NCI-H128 (cell line): Measurements from ENCODE around the gene NGEF.
"Not testable (repeated sequence)": the region's sequence is repeated elsewhere in the genome, so short reads cannot be mapped to it uniquely, and the experiment has no call there.

Source experiments
- DNase-seq: peaks from one replicate; lab custom pipeline; 2025; ENCODE audit not compliant: unreplicated experiment; lab: John Stamatoyannopoulos, UW

The NGEF gene

GRCh38 chr2:233023761-233024410 is 10.8 kb upstream of the NGEF start:
- DNase-seq: no peak

DNA sequence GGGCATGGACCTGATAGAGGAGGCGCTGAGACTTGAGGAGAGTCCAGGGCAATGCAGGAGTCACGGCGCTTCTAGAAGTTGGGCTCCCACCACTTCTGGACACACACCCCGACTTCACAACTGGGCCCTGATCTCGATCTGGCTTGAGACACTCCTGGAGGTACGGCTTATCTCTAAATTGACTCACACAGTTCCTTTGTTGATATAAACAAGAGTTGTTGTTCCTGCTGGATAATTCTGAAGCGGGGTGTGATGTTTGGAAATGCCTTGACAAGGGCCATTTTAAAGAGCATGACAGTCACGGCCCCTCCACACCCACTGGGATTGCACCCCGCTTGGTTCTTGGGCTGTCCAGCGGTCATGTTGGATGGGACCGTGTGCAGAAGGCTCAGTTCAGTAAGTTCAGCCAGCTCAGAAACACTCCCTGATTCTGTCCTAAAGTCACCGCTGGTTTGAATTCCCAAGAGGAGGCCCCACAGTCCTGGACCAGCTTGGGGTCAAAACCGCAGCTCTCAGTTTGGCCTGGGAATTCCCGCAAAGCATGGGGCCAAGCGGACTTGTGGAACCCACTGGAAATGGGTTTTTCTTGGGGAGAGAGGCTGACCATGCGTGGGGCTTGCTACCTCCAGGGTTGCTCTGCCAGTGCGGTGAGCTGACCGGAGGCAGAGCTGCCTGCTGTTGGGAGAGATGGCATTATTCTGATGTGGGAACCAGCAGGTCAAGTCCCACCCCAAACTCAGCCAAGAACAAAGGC is 10.1 kb upstream of the NGEF start:
- no peak for DNase-seq

GRCh38 chr2:233022561-233022960 is 9.5 kb upstream of the NGEF start:
- no peak for DNase-seq

GRCh38 chr2:233021771-233022170 is 8.7 kb upstream of the NGEF start:
- DNase-seq: no peak

- DNase-seq: no peak
Observed at GRCh38 chr2:233020454-233020853, 7.4 kb upstream of the NGEF start.

DNA sequence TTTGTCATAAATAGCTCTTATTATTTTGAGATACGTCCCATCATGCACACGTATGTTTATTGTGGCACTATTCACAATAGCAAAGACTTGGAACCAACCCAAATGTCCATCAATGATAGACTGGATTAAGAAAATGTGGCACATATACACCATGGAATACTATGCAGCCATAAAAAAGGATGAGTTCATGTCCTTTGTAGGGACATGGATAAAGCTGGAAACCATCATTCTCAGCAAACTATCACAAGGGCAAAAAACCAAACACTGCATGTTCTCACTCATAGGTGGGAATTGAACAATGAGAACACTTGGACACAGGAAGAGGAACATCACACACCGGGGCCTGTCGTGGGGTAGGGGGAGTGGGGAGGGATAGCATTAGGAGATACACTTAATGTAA is 6.6 kb upstream of the NGEF start:
- DNase-seq: not testable (repeated sequence)

GRCh38 chr2:233017947-233018346 is 4.9 kb upstream of the NGEF start:
- no peak for DNase-seq

- DNase-seq: no peak
Observed at GRCh38 chr2:233015019-233015645, 2.1 kb upstream of the NGEF start.

DNA sequence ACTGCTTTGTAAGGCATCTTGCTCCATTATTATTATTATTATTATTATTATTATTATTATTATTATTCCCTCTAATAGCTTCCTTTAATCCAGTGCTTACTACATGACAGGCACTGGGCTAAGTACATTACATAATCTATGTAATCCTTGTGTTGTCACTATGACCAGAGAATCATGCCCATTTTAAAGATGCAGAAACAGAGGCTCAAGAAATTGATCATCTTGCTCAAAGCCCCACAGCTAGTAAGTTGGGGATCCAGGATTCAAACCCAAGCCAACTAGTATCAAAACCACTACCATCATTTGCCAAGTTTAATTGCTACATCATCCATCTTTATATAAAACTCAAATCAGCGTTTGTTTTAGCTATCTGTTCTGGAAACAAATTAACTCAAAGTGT is 594 bp upstream of the NGEF start:
- no peak for DNase-seq

DNA sequence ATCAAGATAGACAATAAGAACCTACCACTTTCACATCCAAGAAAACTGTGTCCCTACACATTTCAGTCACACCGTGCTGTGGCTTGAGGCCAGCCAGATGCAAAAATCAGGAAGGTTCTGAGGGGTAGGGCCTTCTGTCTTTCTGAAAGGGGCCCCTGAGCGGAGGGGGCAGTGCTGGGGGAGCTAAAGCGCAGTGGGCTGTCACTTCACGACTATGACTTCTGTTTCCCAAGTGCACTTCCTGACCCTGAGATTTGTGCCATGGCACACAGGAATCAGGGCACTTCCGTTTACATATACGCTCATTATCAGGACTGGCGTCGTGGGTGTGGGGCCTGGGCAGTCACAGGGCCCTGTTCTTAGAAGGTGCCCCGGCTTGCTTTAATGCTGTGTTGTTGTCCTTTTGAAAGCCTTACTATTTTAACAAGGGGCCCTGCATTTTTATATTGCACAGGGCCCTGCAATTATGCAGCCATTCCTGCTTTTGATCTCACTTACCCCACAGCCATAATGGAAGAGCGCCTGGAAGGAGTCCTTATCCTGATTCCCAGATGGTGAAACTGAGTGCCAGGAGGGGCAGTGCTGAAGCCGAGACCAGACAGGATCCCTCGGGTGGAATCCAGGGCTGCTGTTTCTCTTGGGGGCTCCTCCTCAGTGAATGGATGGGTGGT is 620 bp downstream of the NGEF start:
- DNase-seq: no peak

DNA sequence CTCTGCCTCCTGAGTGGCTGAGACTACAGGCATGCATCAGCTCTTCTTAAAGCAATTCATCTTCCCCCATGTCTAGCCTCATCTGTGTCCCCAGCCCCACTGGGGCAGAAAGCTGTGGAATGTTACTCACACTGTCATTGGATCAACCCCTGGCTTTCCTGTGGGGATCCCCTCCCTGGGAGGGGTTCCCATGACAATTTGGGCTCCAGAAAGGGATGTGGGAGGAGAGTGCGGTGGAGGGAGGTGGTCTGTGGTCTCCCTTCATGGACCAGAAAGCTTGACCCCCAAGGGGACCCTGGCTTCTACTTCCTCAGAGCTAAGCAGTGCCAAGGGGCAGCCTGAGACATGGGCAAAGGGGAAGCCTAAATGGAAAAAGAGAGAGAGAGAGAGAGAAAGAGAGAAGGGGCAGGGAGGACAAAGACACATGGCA is 1.3 kb downstream of the NGEF start:
- DNase-seq: no peak

DNA sequence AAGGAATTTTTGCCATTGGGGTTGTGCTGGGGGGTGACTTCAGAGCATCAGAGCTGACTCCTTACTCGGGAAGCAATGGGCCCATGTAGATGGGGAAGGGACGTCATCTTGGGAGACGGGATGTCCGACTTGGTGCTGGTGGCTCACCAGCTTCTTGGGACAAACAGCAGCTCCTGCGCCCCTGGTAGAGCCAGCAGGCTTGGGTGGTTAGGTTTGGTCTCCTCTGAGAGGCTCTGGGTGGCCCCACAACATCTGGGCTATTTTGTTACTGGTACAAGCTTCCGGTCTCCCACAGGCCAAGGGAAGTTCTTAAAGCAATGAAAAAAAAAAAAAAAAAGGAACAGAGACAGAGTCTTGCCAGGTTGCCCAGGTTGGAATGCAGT is 1.8 kb downstream of the NGEF start:
- DNase-seq: no peak

DNA sequence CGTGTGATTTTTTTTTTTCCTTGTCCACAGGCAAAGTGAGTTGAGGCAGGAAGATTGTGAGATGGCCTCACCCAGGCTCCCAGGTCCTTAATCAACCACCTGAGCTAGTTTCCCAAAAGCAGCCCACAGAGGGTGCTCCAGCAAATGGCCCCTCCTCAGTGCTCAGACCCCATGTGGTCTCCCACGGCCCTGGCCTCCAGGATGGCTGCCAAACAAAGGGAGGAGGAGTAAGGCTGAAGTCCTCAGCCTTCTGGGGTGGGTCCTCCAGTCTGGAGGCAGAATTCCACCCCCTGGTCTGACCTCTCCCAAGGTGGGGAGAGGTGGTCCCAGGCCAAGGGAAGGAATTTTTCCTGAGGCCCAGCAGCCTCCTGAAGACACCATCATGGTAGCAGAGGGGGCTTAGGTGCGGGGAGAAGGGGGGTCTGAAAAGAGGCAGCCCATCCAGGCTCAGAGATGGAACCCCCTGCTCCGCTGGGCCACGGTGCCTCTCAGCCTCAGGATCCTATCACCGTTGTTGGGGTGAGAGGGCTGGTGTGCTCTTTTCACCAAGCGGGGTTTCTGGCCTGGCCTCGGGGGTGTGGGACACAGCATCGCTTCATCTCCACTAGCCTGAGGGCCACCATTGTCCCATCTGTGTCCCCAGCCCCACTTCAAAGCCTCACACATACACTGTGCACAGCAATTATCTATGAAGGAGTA is 2.3 kb downstream of the NGEF start:
- no peak for DNase-seq

DNA sequence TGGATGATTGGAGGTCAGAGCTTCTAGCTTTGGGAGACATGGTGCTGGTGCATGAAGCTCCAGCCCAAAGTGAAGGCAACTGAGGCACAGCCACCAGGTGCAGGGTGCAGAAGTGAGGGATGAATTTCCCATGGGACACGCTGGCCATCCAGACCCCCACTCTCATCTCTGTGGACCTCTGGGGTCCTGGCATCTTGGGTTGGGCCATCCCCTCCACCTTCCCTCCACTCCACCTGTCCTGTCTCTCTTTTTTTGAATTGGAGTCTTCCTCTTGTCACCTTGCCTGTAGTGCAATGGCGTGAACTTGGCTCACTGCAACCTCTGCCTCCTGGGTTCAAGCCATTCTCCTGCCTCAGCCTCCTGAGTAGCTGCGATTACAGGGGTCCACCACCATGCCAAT is 3.4 kb downstream of the NGEF start:
- DNase-seq: no peak

DNA sequence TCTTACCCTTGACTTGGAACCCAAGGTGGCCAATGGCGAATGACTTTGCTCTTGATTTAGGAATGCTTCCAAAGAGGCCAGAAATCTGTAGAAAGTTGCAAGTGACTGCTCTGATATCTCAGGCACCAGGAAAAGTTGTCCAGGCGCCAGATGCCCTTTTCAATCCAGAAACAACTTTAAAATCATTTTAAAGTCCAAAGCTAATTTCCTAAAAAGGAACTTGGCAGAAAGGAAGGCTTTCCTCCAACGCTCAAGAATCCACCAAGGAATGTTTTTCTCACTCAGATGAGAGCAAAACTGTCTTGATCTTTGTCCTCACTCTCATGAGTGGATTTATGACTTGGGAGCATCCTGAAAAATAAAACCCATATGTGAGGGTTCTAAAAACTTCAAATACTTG is 5.3 kb downstream of the NGEF start:
- DNase-seq: no peak

GRCh38 chr2:233007270-233007669 is 5.8 kb downstream of the NGEF start:
- DNase-seq: no peak

GRCh38 chr2:233006648-233007047 is 6.4 kb downstream of the NGEF start:
- DNase-seq: no peak

DNA sequence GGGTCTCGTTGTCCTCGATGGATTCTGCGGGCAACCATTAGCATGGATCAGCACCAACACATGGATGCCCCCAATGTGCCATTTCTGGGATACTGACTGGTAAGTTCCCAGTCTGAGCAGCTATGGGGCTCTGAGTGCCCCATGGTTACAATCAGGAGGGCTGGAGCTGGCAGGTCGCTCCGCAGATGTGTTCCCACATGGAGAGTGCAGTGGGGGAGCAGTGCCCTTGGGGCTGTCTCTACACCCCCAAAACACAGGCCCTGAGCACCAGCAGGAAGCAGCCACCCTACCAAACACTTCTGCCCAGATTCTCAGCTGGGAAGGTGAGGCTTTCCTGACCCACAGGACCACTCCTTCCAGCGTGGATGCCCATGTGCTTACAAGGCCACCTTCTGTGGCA is 8.0 kb downstream of the NGEF start:
- DNase-seq: no peak

DNA sequence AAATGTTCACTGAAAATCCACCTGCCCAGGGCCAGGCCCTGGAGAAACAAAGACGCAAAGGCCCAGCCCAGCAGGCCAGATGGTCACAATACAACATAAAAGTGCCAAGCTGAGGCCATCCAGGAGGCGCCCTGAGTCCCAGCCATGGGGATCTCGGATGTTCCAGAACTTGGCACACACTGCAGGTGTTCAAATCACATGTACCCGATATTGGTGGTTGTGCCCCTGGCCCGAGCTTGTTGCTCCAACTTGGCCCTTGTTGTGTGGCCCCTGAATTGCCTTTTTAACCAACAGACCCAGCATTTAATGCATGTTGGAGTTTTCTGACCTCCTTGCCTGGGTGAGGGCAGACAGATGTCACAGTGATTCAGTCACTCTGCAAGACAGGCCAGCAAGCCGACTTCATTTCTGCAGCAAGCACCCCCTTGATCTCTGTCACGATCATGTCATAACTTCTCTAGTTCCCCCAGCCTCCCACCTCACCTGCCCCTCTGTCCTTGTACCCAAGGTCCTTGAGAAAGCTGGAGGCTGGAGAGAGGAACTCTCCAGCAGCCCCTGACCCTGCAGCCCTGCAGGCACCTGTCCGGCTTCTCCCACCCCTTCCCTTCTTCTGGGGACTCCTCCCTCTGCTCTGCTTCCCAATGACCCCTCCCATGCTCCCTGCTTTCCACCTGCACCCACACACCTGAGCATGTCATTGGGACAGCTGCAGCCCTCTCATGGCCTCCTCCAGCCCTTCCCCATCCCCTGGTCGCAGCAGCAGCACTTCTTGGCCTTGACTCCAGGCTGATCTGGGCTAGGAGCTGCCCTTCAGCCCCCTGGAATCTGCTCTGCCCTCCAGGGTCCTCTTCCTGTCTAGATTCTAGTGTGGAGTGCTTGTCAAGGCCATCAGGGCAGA is 9.1 kb downstream of the NGEF start:
- DNase-seq: no peak
